Measurements from ENCODE around the gene SPATA16.
"Not testable (repeated sequence)": the region's sequence is repeated elsewhere in the genome, so short reads cannot be mapped to it uniquely, and the experiment has no call there.

SPATA16 gene

DNA sequence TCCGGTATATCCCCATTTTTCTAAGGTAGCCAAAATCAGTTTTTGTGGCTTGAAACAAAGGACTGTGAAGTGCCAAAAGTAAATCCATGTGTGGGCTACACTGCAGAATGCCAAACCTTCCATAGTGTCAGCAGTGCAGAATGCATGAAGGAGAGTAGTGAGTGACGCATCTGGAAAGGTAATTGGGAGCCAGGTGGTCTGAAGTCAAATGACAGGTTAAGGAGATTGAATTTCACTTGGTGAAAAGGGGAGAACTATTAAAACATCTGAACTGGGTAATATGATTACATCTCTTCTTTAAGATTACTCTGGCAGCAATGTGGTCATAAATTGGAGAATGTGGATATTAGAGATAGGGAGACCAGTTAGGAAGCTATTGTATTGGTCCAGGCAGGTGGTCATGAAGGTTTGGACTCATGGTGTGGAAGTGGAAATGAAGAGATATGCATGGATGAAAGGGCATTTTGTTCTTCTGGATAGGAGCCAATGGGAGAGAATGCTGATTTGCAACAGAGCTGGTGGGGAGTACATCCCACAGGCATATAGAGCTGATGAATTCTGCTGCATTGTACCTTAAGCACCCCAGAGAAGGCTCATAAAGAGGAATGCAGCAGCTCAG, 272.3 kb downstream of the SPATA16 start:
- TF ChIP-seq CTCF (IDR thresholded peaks at IDR 0.05; ENCODE audit: low read length, missing control alignments), result no peak
- DNase-seq (ENCODE audit: low read depth), result peak; percentile 15

GRCh38 chr3:172866726-172867350, 274.2 kb downstream of the SPATA16 start:
- H3K4me3 ChIP-seq (replicated peaks; ENCODE audit: low read depth, low read length); DNase-seq (ENCODE audit: low read depth): not testable (repeated sequence)

More for the DNA sequence above, 272.3 kb downstream of the SPATA16 start:
- H3K4me3 ChIP-seq (replicated peaks; ENCODE audit: low read depth, low read length), result no peak overlapping the region

- DNase-seq (ENCODE audit: low read depth), result peak; percentile 26
- no peak for TF ChIP-seq CTCF (IDR thresholded peaks at IDR 0.05; ENCODE audit: low read length, missing control alignments)
- no peak overlapping the region for H3K4me3 ChIP-seq (replicated peaks; ENCODE audit: low read depth, low read length)
Observed at GRCh38 chr3:172859041-172859440, 282.0 kb downstream of the SPATA16 start.

DNA sequence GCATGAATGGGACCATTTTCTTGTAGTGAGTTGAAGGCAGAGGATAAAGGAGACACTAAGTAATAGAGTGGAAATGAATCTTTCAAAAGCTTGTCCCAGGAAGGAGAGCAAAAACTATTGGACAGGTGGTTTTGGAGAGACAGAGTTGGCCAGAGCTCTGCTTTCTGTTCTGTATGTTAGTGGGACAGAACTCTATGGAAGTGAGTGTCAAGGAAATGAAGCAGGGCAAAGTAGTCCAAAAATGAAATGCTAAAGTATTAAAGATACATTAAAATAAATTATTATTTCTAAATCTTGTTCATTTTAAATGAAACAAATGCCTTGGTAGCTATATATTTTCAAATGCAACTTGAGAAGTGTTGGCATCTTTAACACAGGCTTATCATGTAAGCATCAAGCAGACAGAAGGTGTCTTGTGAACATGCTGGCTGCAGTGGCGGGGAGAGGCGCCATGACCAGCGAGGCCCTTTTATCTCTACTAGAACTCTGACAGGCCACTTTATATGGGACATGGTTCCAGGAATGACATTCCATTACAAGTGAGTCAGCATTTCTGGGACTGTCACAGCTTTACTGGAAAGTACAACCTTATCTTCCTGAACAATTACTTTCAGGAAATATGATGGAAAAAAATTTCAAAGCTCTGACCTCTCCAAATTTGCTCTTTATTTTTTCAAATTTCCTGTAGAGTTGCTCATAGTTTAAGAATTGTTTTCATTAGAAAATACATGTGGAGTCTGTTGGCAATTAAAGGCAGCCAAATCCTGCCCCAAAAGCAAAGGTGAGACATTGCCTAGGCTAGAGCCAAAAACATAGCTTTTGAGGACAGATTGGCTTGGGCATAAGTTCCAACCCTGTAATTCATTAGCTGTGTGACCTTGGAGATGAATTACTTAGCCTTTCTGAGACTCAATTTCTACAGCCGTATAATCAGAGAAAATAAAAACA, 284.0 kb downstream of the SPATA16 start:
- no peak for TF ChIP-seq CTCF (IDR thresholded peaks at IDR 0.05; ENCODE audit: low read length, missing control alignments)
- H3K4me3 ChIP-seq (replicated peaks; ENCODE audit: low read depth, low read length), result no peak overlapping the region
- peak; percentile 81 for DNase-seq (ENCODE audit: low read depth)

- H3K4me3 ChIP-seq (replicated peaks; ENCODE audit: low read depth, low read length), result no peak overlapping the region
- DNase-seq (ENCODE audit: low read depth), result no peak
- no peak for TF ChIP-seq CTCF (IDR thresholded peaks at IDR 0.05; ENCODE audit: low read length, missing control alignments)
Observed at GRCh38 chr3:172855037-172855436, 286.0 kb downstream of the SPATA16 start.

- no peak for TF ChIP-seq CTCF (IDR thresholded peaks at IDR 0.05; ENCODE audit: low read length, missing control alignments)
- no peak overlapping the region for H3K4me3 ChIP-seq (replicated peaks; ENCODE audit: low read depth, low read length)
- DNase-seq (ENCODE audit: low read depth), result no peak
Observed at GRCh38 chr3:172853921-172854666, 286.9 kb downstream of the SPATA16 start.

Measured in fibroblast of pulmonary artery (primary cell).